Heart left ventricle (tissue), 13 donors: ENCODE data around the gene HPN.

Experiments used
- CTCF ChIP-seq, 12 donors: fragments of 200-600 bp; sonication (generic) in 4 of 12; IDR thresholded peaks; one replicate each; pipeline versions ENCODE4 v1.5.0 to v1.8.0; 2018 to 2022; ENCODE audit warnings: antibody characterized with exemption in 12 of 12, mild to moderate bottlenecking in 5 of 12
- POLR2A ChIP-seq, 2 donors: fragments of 450-650 bp; IDR thresholded peaks; one replicate each; pipeline ENCODE4 v1.6.1; 2017; ENCODE audit warnings: antibody characterized with exemption in 2 of 2, mild to moderate bottlenecking in 2 of 2, moderate library complexity in 2 of 2
- donor health status: ischemic (EF 13 %, LVEDD 7.1; RV severe dilation, severe dysfunction).
- donor health status: DM: no; HTN: yes; CAD: no.
- donor health status: DM: no; HTN: no; CAD: no.
- donor health status: ischemic (EF 25% LVEDD 6.9; RV normal size, moderate dysfunction).
- donor health status: ischemic (EF 25% LVEDD 5.7; RV mildly dilated, moderate dysfunction).
- donor health status: ischemic (EF 35%, LVEDD 5.7; RV mildly dilated, moderate dysfunction).
- donor health status: nonischemic (EF 11% LVEDD 7.7; RV severe dilation, severe dysfunction).
- donor health status: DM: yes; HTN: yes; CAD: no.
- donor health status: PGD.
- donor health status: ischemic (EF 29% LVEDD 5.4; RV normal size, mild dysfunction).
- donor health status: nonischemic (EF 23%, LVEDD 6.1; RV moderate dilation, normal function).

DNA sequence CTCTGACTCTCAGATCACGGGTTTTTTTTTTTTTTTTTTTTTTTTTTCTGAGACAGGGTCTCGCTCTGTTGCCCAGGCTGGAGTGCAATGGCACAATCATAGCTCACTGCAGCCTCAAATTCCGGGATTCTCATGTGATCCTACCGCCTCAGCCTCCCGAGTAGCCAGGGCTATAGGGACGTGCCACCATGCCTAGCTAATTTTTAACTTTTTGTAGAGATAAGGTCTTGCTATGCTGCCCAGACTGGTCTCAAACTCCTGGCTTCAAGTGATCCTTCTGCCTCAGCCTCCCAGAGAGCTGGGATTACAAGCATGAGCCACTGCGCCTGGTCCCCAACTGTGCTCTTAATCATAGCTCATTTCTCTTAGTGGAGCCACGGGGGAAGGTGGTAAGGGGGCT lies 46.0 kb upstream of the HPN start:
- no peak for TF ChIP-seq CTCF (IDR thresholded peaks at IDR 0.05)
- TF ChIP-seq POLR2A (IDR thresholded peaks at IDR 0.05): no peak
